ENCODE measurements around the gene TAS1R1.

Gene TAS1R1

DNA sequence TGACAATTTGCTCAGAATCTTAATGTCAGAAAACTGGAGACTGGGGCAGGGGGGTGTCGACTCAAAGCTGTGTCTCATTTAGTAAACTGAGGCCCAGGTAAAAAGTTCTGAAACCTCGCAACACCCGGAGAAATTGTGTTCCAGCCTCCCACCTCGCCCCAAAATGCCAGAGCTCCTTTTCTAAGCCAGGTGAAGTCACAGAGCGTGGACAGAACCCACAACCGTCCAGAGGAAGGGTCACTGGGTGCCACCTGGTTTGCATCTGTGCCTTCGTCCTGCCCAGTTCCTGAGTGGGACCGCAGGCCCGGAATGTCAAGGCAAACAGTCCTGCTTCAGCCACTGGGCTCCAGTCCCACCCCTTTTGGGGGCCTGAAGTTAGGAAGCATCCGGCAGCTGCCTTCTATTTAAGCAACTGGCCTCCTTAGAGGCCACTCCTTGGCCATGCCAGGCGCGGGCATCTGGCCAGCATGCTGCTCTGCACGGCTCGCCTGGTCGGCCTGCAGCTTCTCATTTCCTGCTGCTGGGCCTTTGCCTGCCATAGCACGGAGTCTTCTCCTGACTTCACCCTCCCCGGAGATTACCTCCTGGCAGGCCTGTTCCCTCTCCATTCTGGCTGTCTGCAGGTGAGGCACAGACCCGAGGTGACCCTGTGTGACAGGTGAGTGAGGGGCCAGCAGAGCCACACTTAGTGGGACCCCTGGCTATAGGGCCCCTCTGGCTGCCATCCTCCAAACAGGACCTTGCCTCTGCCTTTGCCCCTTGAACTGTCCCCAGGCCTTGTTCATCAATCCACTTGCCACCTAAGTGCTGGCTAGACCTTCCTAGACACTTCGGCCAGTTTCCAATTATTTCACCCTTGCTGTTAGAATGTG lies at the start of gene TAS1R1:
Gene TAS1R1, plus strand, starts transcription at position 401 of the 872 bp plus-strand sequence. Its CDS starts 67 bp downstream, at position 468.
- H3K9ac ChIP-seq (ENCODE audit: low read depth, low read length) = peak within 1 kb of the TSS; percentile 99
- H3K4me1 ChIP-seq (ENCODE audit: insufficient read depth, low read length) = peaks cover 10% of the 10 kb centered on the region
- H3K36me3 ChIP-seq (ENCODE audit: insufficient read depth, low read length) = 0 out of 2 replicates have a peak, but pooled peaks cover 7% of the 10 kb centered on the region
- no peaks in the 10 kb centered on the region for H3K9me3 ChIP-seq (ENCODE audit: control insufficient read depth, insufficient read depth, low read length)

DNA sequence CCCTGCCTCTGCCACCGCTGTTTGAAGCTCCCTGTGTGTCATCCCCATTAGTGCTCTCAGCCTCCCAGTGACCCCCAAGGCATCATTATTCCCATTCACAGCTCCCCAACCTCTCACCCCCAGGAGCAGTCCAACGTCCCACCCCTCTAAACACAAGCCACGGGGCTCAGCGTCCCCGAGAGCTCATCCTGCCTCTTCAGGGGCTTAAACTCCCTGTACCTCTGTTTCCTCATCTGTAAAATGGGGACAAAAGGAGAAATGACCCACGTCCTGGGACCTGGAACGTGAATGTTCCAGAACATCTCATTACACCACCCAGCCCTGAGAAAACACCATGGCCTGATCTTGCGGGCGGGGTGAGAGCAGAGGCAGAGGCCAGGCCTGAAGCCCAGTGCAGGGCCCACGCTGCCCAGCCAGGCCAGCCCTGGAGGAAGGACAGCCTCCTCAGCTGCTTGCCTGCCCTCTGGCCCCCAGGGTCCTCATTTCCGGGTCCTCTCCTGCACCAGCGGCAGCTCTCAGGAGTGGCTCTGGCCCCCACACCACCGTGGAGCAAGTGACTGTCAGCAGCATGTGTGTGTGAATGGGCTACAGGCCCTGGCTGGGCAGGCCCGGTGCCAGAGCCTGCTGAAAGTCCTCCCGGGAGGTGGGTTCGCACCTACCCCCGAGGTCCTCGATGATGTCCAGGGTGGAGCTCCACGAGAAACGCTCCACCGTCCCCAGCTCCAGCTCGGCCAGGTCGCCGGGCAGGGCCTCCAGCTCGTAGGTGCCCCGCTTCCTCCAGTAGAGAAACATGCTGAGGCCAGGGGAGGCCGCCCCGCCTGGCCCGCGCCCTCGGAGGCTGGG lies 49.5 kb upstream of the TAS1R1 start:
- H3K4me1 ChIP-seq (ENCODE audit: insufficient read depth, low read length) = no peaks in the 10 kb centered on the region
- no peaks in the 10 kb centered on the region for H3K9me3 ChIP-seq (ENCODE audit: control insufficient read depth, insufficient read depth, low read length)
- H3K36me3 ChIP-seq (ENCODE audit: insufficient read depth, low read length) = no peaks in the 10 kb centered on the region
- H3K9ac ChIP-seq (ENCODE audit: low read depth, low read length) = no peak overlapping the region

DNA sequence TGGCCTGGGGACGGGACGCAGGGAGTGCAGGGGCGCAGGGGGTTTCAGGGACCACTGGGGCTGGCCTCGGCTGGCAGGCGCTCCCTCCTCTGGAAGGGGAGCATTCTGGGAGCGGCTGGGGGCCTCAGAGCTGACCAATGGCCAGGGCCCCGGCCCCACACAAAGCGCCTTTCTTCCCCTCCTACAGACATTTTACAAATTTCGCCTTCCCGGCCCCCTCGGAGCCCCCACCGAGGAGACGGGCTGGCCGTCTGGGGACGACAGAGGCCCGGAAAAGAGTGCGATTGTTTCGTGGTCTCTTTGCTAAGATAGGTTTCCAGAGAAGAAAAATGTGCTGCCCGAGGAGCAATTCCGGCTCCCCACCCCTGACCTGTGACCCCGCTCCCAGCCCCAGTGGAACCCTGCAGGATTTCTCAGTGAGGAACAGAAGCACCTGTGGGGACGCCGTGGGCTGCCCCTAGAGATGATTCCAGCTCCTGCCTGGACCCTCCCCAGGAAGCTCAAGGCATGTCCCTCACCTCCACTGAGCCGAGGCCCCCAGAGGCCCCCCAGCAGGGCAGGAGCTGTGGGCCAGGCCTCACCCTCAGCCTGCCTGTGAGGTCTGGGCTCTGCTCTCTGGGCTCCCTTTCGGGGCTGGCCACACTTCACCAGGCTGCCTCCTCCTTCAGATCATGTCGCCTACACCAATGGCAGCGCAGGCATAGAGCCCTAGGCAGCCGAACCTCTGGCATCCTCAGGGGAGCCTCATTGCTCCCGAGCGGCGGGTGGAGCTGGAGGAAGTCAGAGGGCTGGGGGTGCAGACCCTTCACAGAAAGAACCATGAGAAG lies 48.7 kb upstream of the TAS1R1 start:
- Histone ChIP-seq H3K9ac (ENCODE audit: low read depth, low read length) (no peak overlapping the region), H3K4me1 (ENCODE audit: insufficient read depth, low read length) (no peaks in the 10 kb centered on the region; the same call in 1 of the 2 replicates)

DNA sequence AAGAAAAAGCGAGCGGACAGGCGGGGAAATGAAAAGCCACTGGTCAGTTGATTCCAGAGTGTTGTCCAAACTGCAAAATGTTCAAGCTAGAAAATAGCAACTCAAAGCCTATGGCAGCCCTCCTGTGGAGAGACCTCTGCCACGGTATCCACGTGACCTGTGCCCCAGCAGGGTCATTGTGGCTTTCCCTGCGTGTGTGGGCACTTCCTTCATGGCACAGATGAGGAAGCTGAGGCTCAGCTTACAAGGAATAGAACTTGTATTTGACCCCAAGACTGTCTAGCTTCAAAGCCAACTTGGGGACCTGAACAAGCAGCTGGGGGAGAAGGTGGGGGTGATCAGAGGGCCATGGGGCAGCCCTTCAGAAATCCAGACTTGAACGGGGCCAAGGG lies 48.1 kb upstream of the TAS1R1 start:
- Histone ChIP-seq H3K36me3 (ENCODE audit: insufficient read depth, low read length) (no peaks in the 10 kb centered on the region), H3K4me1 (ENCODE audit: insufficient read depth, low read length) (no peaks in the 10 kb centered on the region; the same call in 1 of the 2 replicates), H3K9me3 (ENCODE audit: control insufficient read depth, insufficient read depth, low read length) (no peaks in the 10 kb centered on the region), H3K9ac (ENCODE audit: low read depth, low read length) (no peak overlapping the region)

More for the DNA sequence above, 48.7 kb upstream of the TAS1R1 start:
- Histone ChIP-seq H3K36me3 (ENCODE audit: insufficient read depth, low read length) (no peaks in the 10 kb centered on the region), H3K9me3 (ENCODE audit: control insufficient read depth, insufficient read depth, low read length) (no peaks in the 10 kb centered on the region)

GRCh38 chr1:6507461-6507911 lies 47.6 kb upstream of the TAS1R1 start:
- H3K36me3 ChIP-seq (ENCODE audit: insufficient read depth, low read length) = no peaks in the 10 kb centered on the region
- no peaks in the 10 kb centered on the region for H3K9me3 ChIP-seq (ENCODE audit: control insufficient read depth, insufficient read depth, low read length)
- no peak overlapping the region for H3K9ac ChIP-seq (ENCODE audit: low read depth, low read length)
- no peaks in the 10 kb centered on the region; the same call in 1 of the 2 replicates for H3K4me1 ChIP-seq (ENCODE audit: insufficient read depth, low read length)

GRCh38 chr1:6508154-6508815 lies 46.8 kb upstream of the TAS1R1 start:
- Histone ChIP-seq H3K9me3 (ENCODE audit: control insufficient read depth, insufficient read depth, low read length) (no peaks in the 10 kb centered on the region), H3K9ac (ENCODE audit: low read depth, low read length) (no peak overlapping the region), H3K4me1 (ENCODE audit: insufficient read depth, low read length) (no peaks in the 10 kb centered on the region; the same call in 1 of the 2 replicates), H3K36me3 (ENCODE audit: insufficient read depth, low read length) (no peaks in the 10 kb centered on the region)

- no peaks in the 10 kb centered on the region for H3K9me3 ChIP-seq (ENCODE audit: control insufficient read depth, insufficient read depth, low read length)
- H3K4me1 ChIP-seq (ENCODE audit: insufficient read depth, low read length) = no peaks in the 10 kb centered on the region; the same call in 1 of the 2 replicates
These were observed 46.3 kb upstream of the TAS1R1 start for GRCh38 chr1:6508816-6509189.

DNA sequence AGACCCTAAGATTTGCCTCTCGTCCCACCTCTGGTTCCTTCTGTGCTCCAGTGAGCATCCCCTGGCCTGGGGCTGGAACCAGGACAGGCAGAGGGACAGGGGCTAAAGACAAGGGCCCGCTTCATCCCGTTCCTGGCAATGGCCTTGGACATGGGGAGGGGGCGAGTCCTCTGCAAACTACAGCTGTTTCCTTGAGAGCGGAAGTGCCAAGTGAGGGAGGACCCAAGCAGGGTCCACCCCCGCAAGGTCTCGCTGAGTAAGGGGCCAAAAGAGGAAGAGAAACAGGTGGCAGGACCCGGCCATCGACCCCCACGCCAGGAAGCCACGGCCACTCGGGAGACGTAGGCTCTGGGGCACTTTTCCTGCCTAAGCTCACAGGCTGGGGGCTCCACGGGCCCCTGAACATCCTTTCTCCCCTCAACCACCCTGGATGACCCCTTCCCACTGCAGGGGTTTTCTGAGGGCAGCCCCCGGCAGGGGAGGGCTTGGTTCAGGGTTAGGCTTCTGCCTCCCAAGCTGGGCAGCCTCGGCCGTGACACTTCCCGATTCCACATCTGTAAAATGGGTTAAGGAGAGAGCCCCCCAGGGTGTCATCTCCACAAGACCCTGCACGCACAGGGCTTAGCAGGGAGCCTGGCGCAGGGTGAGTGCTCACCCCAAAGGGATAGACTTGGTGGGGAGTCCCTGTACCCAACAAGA lies 45.7 kb upstream of the TAS1R1 start:
- Histone ChIP-seq H3K9ac (ENCODE audit: low read depth, low read length) (no peak overlapping the region), H3K4me1 (ENCODE audit: insufficient read depth, low read length) (no peaks in the 10 kb centered on the region; the same call in 1 of the 2 replicates), H3K36me3 (ENCODE audit: insufficient read depth, low read length) (no peaks in the 10 kb centered on the region), H3K9me3 (ENCODE audit: control insufficient read depth, insufficient read depth, low read length) (no peaks in the 10 kb centered on the region)

More at GRCh38 chr1:6508816-6509189, 46.3 kb upstream of the TAS1R1 start:
- Histone ChIP-seq H3K36me3 (ENCODE audit: insufficient read depth, low read length) (no peaks in the 10 kb centered on the region), H3K9ac (ENCODE audit: low read depth, low read length) (no peak overlapping the region)

DNA sequence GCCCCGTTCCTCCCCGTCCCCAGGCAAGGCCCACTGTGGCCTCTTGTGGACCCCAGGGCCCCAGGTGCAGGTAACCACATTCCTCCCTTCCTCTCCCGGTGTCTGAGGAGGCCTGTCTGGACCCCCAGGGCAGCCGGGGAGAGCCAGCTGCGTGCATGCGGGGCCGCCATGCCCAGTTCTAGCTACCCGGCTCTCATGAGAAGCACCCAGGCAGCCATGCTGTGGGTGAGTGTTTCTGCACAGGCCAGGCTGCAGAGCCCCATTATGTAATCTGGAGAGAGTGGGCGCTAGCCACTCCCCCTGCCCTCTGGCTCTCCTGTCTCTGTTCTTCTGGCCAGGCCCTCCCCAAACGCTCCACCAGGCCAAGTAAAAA lies 45.2 kb upstream of the TAS1R1 start:
- Histone ChIP-seq H3K4me1 (ENCODE audit: insufficient read depth, low read length) (no peaks in the 10 kb centered on the region; the same call in 1 of the 2 replicates), H3K9me3 (ENCODE audit: control insufficient read depth, insufficient read depth, low read length) (no peaks in the 10 kb centered on the region), H3K9ac (ENCODE audit: low read depth, low read length) (no peak overlapping the region), H3K36me3 (ENCODE audit: insufficient read depth, low read length) (no peaks in the 10 kb centered on the region)

- Histone ChIP-seq H3K9ac (ENCODE audit: low read depth, low read length) (no peak overlapping the region), H3K9me3 (ENCODE audit: control insufficient read depth, insufficient read depth, low read length) (no peaks in the 10 kb centered on the region), H3K36me3 (ENCODE audit: insufficient read depth, low read length) (no peaks in the 10 kb centered on the region), H3K4me1 (ENCODE audit: insufficient read depth, low read length) (no peaks in the 10 kb centered on the region; the same call in 1 of the 2 replicates)
These were observed 44.6 kb upstream of the TAS1R1 start for GRCh38 chr1:6510493-6510892.

DNA sequence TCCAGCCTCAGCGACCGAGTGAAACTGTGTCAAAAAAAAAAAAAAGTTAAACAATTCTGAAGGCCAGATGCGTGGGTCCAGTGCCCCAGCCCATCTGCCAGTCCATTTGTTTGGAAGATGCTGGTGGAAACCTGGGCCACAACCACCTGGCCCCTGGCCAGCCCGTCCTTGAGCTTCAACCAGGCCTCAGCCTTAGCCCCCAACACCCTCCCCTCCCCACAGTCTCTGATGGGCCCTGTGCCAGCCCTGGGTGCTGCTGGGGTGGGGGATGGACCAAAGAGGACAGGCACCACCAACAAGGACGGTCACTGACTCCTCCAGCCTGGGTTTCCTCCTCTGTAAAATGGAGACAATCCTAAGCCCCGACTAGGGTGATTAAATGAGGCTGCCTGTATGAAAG lies 44.1 kb upstream of the TAS1R1 start:
- no peak overlapping the region for H3K9ac ChIP-seq (ENCODE audit: low read depth, low read length)
- H3K36me3 ChIP-seq (ENCODE audit: insufficient read depth, low read length) = no peaks in the 10 kb centered on the region
- H3K9me3 ChIP-seq (ENCODE audit: control insufficient read depth, insufficient read depth, low read length) = no peaks in the 10 kb centered on the region
- H3K4me1 ChIP-seq (ENCODE audit: insufficient read depth, low read length) = no peaks in the 10 kb centered on the region; the same call in 1 of the 2 replicates

- Histone ChIP-seq H3K9ac (ENCODE audit: low read depth, low read length) (no peak overlapping the region), H3K4me1 (ENCODE audit: insufficient read depth, low read length) (no peaks in the 10 kb centered on the region; the same call in 1 of the 2 replicates), H3K36me3 (ENCODE audit: insufficient read depth, low read length) (no peaks in the 10 kb centered on the region), H3K9me3 (ENCODE audit: control insufficient read depth, insufficient read depth, low read length) (no peaks in the 10 kb centered on the region)
These were observed 43.4 kb upstream of the TAS1R1 start for GRCh38 chr1:6511561-6512244.

Data from ES-I3 (cell line).